H1 (cell line): ENCODE measurements around the gene CDC14B. TPM values are rescaled to one million over a fixed set of nuclear protein-coding genes. Genes with fewer than 3 reads are reported as not detected.

Experiments used
- CTCF ChIA-PET: fragments of 300-600 bp; sonication (Branson Sonifier 250); formaldehyde crosslinking; loops from one replicate; lab custom pipeline; 2021; ENCODE audit not compliant: partially characterized antibody; lab: Charles Lee
- POLR2A ChIA-PET: fragments of 300-600 bp; sonication (Branson Sonifier 250); formaldehyde crosslinking; loops from one replicate; lab custom pipeline; 2021; ENCODE audit warnings: inconsistent platforms; ENCODE audit not compliant: partially characterized antibody; lab: Charles Lee
- DNase-seq, 2 experiments: peaks; one replicate each; pipeline versions ENCODE4 v3.0.0 to v3.0.0-alpha.2; 2010 to 2022; ENCODE audit warnings: low spot score in 2 of 2, low read depth in 1 of 2, mixed read lengths in 1 of 2
- FAIRE-seq: peaks from 2 replicates; lab custom pipeline; 2011; peaks lifted over from hg19 to GRCh38; lab: Jason Lieb, UNC
- H2AFZ ChIP-seq: 2 replicates; pipeline ENCODE4 v1.8.1; 2012; ENCODE audit warnings: low read length, inconsistent platforms
- H2AK5ac ChIP-seq: 2 replicates; pipeline ENCODE4 v1.6.1; 2013; ENCODE audit warnings: low read depth, low read length
- H2BK120ac ChIP-seq: replicated peaks from 2 replicates; pipeline ENCODE3; 2013; ENCODE audit warnings: low read depth, low read length, inconsistent platforms
- H2BK12ac ChIP-seq: 2 replicates; pipeline ENCODE4 v1.6.1; 2013; ENCODE audit warnings: low read depth, low read length
- H2BK15ac ChIP-seq: 2 replicates; pipeline ENCODE4 v1.6.1; 2013; ENCODE audit warnings: low read length
- H2BK20ac ChIP-seq: 2 replicates; pipeline ENCODE4 v1.6.1; 2013; ENCODE audit warnings: low read length
- H2BK5ac ChIP-seq: 2 replicates; pipeline ENCODE4 v1.6.1; 2013; ENCODE audit warnings: low read depth, low read length
- H3K14ac ChIP-seq: 2 replicates; pipeline ENCODE4 v1.6.1; 2013; ENCODE audit warnings: inconsistent platforms; ENCODE audit not compliant: insufficient read length
- H3K18ac ChIP-seq: 2 replicates; pipeline ENCODE4 v1.6.1; 2013; ENCODE audit warnings: low read length; ENCODE audit errors: extremely low read depth
- H3K23ac ChIP-seq: 2 replicates; pipeline ENCODE4 v1.6.1; 2013; ENCODE audit warnings: inconsistent platforms; ENCODE audit not compliant: insufficient read length
- H3K23me2 ChIP-seq: 2 replicates; pipeline ENCODE4 v1.6.1; 2013; ENCODE audit warnings: low read depth, low read length
- H3K27ac ChIP-seq: 2 replicates; pipeline ENCODE4 v1.6.1; 2011; ENCODE audit warnings: low read depth, low read length, inconsistent platforms
- H3K27me3 ChIP-seq, 4 experiments: replicated peaks in 1 of 4; 1 replicate in 1 of 4; 2 replicates in 3 of 4; pipeline versions ENCODE4 v1.6.1 to v1.8.1; 2011 to 2013; ENCODE audit warnings: low read length in 3 of 4, mild to moderate bottlenecking in 3 of 4, inconsistent platforms in 2 of 4, mixed read lengths in 2 of 4, moderate library complexity in 1 of 4; ENCODE audit not compliant: control insufficient read depth in 3 of 4, insufficient read depth in 3 of 4; ENCODE audit errors: extremely low read depth in 1 of 4
- H3K36me3 ChIP-seq, 4 experiments: 2 replicates each; pipeline versions ENCODE4 v1.6.1 to v1.8.1; 2011 to 2013; ENCODE audit warnings: mild to moderate bottlenecking in 4 of 4, low read length in 3 of 4, moderate library complexity in 2 of 4, control low read depth in 1 of 4, inconsistent platforms in 1 of 4; ENCODE audit not compliant: insufficient read depth in 4 of 4, control insufficient read depth in 2 of 4
- H3K4ac ChIP-seq: replicated peaks from 2 replicates; pipeline ENCODE3; 2013; ENCODE audit warnings: low read length, low read depth, mixed read lengths, inconsistent platforms; ENCODE audit not compliant: insufficient read length
- H3K4me1 ChIP-seq, 4 experiments: replicated peaks in 1 of 4; 1 replicate in 1 of 4; 2 replicates in 3 of 4; pipeline versions ENCODE4 v1.6.1 to v1.8.1; 2011 to 2013; ENCODE audit warnings: low read length in 3 of 4, inconsistent platforms in 2 of 4, mixed read lengths in 1 of 4; ENCODE audit not compliant: insufficient read depth in 4 of 4, control insufficient read depth in 3 of 4
- H3K4me2 ChIP-seq, 2 experiments: 2 replicates each; pipeline versions ENCODE4 v1.6.1 to v1.8.1; 2011 to 2013; ENCODE audit warnings: low read depth in 2 of 2, low read length in 2 of 2, control low read depth in 1 of 2, inconsistent platforms in 1 of 2, mild to moderate bottlenecking in 1 of 2; ENCODE audit not compliant: insufficient read depth in 1 of 2
- H3K4me3 ChIP-seq, 4 experiments: fragments of 200-600, 300-600 bp in 1 of 4; sonication (generic), shearing (Covaris generic), sonication (Bioruptor Twin) in 1 of 4; 2 replicates each; pipeline versions ENCODE4 v1.5.1 to v1.8.1; 2011 to 2016; ENCODE audit warnings: low read length in 4 of 4, low read depth in 3 of 4, control low read depth in 2 of 4, inconsistent platforms in 2 of 4, mild to moderate bottlenecking in 2 of 4, mixed read lengths in 1 of 4, moderate library complexity in 1 of 4; ENCODE audit not compliant: insufficient read depth in 2 of 4; ENCODE audit errors: extremely low read depth in 1 of 4
- H3K56ac ChIP-seq: replicated peaks from 2 replicates; pipeline ENCODE3; 2013; ENCODE audit warnings: low read depth, mild to moderate bottlenecking, mixed read lengths, low read length, inconsistent platforms; ENCODE audit not compliant: insufficient read length
- H3K79me1 ChIP-seq: 2 replicates; pipeline ENCODE4 v1.6.1; 2013; ENCODE audit warnings: low read depth, low read length, control low read depth
- H3K79me2 ChIP-seq, 2 experiments: 2 replicates each; pipeline versions ENCODE4 v1.6.1 to v1.8.1; 2012 to 2013; ENCODE audit warnings: low read length in 2 of 2, mild to moderate bottlenecking in 2 of 2, inconsistent platforms in 1 of 2; ENCODE audit not compliant: insufficient read depth in 2 of 2, control insufficient read depth in 1 of 2
- H3K9ac ChIP-seq, 4 experiments: replicated peaks in 1 of 4; 1 replicate in 1 of 4; 2 replicates in 3 of 4; pipeline versions ENCODE4 v1.6.1 to v1.8.1; 2011 to 2013; ENCODE audit warnings: low read depth in 3 of 4, low read length in 3 of 4, control low read depth in 2 of 4, mild to moderate bottlenecking in 2 of 4, moderate library complexity in 2 of 4, inconsistent platforms in 1 of 4; ENCODE audit errors: extremely low read depth in 1 of 4
- H3K9me3 ChIP-seq, 2 experiments: 2 replicates each; pipeline versions ENCODE4 v1.6.1 to v1.8.1; 2012 to 2013; ENCODE audit warnings: mild to moderate bottlenecking in 2 of 2, moderate library complexity in 2 of 2, control low read depth in 1 of 2, inconsistent platforms in 1 of 2, low read depth in 1 of 2, low read length in 1 of 2, mixed read lengths in 1 of 2; ENCODE audit not compliant: insufficient read depth in 2 of 2
- H4K20me1 ChIP-seq, 2 experiments: replicated peaks in 1 of 2; 2 replicates each; pipeline versions ENCODE3 to v1.8.1; 2011 to 2013; ENCODE audit warnings: inconsistent platforms in 2 of 2, low read length in 2 of 2, mild to moderate bottlenecking in 1 of 2; ENCODE audit not compliant: insufficient read depth in 2 of 2, control insufficient read depth in 1 of 2
- H4K5ac ChIP-seq: 2 replicates; pipeline ENCODE4 v1.6.1; 2013; ENCODE audit warnings: low read length, low read depth, mixed read lengths, inconsistent platforms; ENCODE audit not compliant: insufficient read length
- H4K8ac ChIP-seq: 2 replicates; pipeline ENCODE4 v1.8.0; 2013; ENCODE audit warnings: mild to moderate bottlenecking, moderate library complexity, low read length, inconsistent platforms; ENCODE audit not compliant: insufficient read depth; ENCODE audit errors: extremely low read depth
- H4K91ac ChIP-seq: replicated peaks from 2 replicates; pipeline ENCODE3; 2013; ENCODE audit warnings: low read length, mixed read lengths, inconsistent platforms; ENCODE audit not compliant: insufficient read length
- CBX5 ChIP-seq: fragments of 300-800, 300-1000 bp; sonication (generic); IDR thresholded peaks from 2 replicates; pipeline ENCODE4 v1.7.1; 2016; ENCODE audit warnings: antibody characterized with exemption, low read length, low read depth
- GTF2F1 ChIP-seq: IDR thresholded peaks from 2 replicates; pipeline ENCODE4 v1.6.1; 2012; ENCODE audit warnings: low read depth, low read length, improper control_type of control experiment, borderline replicate concordance
- MAFK ChIP-seq: IDR thresholded peaks from 2 replicates; pipeline ENCODE4 v1.6.1; 2012; ENCODE audit warnings: low read depth, mild to moderate bottlenecking, improper control_type of control experiment, low read length
- POLR2A ChIP-seq, 2 experiments: IDR thresholded peaks; 1 replicate in 1 of 2; 2 replicates in 1 of 2; pipeline ENCODE4 v1.6.1; 2011; ENCODE audit warnings: low read depth in 2 of 2, low read length in 2 of 2, mild to moderate bottlenecking in 2 of 2; ENCODE audit errors: control extremely low read depth in 1 of 2
- POU5F1 ChIP-seq: IDR thresholded peaks from 2 replicates; pipeline ENCODE4 v1.6.1; 2011; ENCODE audit warnings: low read depth, mild to moderate bottlenecking, low read length, moderate library complexity
- RFX5 ChIP-seq: IDR thresholded peaks from 2 replicates; pipeline ENCODE4 v1.6.1; 2011; ENCODE audit warnings: low read depth, low read length, improper control_type of control experiment, borderline replicate concordance
- TAF7 ChIP-seq: optimal IDR thresholded peaks from 2 replicates; pipeline ENCODE3; 2011; ENCODE audit warnings: low read depth, mild to moderate bottlenecking, inconsistent platforms, low read length, moderate library complexity, borderline replicate concordance
- YY1 ChIP-seq: IDR thresholded peaks from 2 replicates; pipeline ENCODE4 v1.6.1; 2011; ENCODE audit warnings: low read depth, mild to moderate bottlenecking, low read length
- WGBS, 2 experiments: shearing (Covaris generic) in 1 of 2; methylation state at CpG; one replicate each; pipeline versions ENCODE4 v1.1.6 to v1.1.7; 2013 to 2015; ENCODE audit warnings: low lambda C conversion rate in 2 of 2, mixed read lengths in 2 of 2, inconsistent platforms in 1 of 2, low coverage in 1 of 2, missing lambda C conversion rate in 1 of 2; ENCODE audit not compliant: insufficient replicate concordance in 2 of 2, insufficient coverage in 1 of 2, insufficient read length in 1 of 2; ENCODE audit errors: extremely low coverage in 1 of 2, missing lambda C conversion rate in 1 of 2; 5-methylcytosine and 5-hydroxymethylcytosine counted together
- polyA plus RNA-seq, 7 experiments: library from polyadenylated mRNA; depleted of rRNA in 3 of 7; stranded (reverse) in 5 of 7; unstranded in 2 of 7; fragments of >200 nt in 5 of 7; fragments of 200-250 nt in 2 of 7; gene quantifications; 1 replicate in 5 of 7; 2 replicates in 1 of 7; 4 replicates in 1 of 7; pipeline versions ENCODE4 v1.2.1 to v1.2.3, GENCODE V29; 2011 to 2013; ENCODE audit warnings: missing spikeins in 2 of 7, mixed read lengths in 2 of 7
- total RNA-seq: library from RNA; stranded (reverse); fragmentation: NEBNext Ultra II Directional; extraction: Animal tissue kit (Norgen Biotek cat#: 25700); gene quantifications from 2 replicates; pipeline ENCODE4 v1.2.1, GENCODE V29; 2021
- TF ChIP-seq, protein P1 (sequence below), 3 experiments: IDR thresholded peaks; 1 replicate in 2 of 3; 2 replicates in 1 of 3; pipeline versions ENCODE4 v1.5.1 to v1.6.1; 2011; ENCODE audit warnings: low read length in 3 of 3, mild to moderate bottlenecking in 3 of 3, inconsistent platforms in 2 of 3, low read depth in 1 of 3, moderate library complexity in 1 of 3; ENCODE audit not compliant: insufficient read depth in 1 of 3; ENCODE audit errors: control extremely low read depth in 1 of 3

The CDC14B gene
- total and polyA plus RNA-seq, 2 of the 8 experiments (the other 6 are each of a cell fraction or from before 2014, with no cell fraction given) = 17.2 to 44.6 TPM

DNA sequence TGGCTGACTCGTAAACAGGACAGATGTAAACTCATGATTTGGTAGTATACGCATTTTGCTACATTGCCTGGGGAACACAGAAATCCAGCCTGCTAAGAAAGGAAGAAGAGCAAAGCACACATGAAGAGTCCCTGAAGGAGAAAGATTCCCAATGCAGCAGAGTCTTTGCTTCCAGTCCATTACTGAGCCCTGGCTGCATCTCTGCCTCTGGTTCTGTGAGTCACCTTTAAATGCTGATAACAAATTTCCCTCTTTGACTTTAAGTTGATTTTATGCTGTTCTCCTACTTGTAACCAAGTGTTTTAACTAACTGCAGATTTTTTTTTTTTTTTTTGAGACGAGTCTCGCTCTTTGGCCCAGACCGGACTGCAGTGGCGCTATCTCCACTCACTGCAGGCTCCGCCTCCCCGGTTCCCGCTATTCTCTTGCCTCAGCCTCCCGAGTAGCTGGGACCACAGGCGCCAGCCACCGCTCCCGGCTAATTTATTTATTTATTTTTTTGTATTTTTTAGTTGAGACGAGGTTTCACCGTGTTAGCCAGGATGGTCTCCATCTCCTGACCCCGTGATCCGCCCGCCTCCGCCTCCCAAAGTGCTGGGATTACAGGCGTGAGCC lies 44.0 kb upstream of the CDC14B start:
- Histone ChIP-seq H3K4me1 (no peaks in the 10 kb centered on the region), H3K14ac (no peak overlapping the region), H3K36me3 (no peaks in the 10 kb centered on the region), H3K79me1 (no peaks in the 10 kb centered on the region), H2BK20ac (no peak overlapping the region), H2BK15ac (peak overlapping the region; percentile 36; the same call in 1 of the 2 replicates), H2BK120ac (no peak overlapping the region), H2BK12ac (no peak overlapping the region), H4K20me1 (no peaks in the 10 kb centered on the region), H3K4me3 (no peak overlapping the region), H3K56ac (no peak overlapping the region)
- CTCF ChIA-PET = interaction anchor here (0.6 kb wide), 1 partner anchor 1496 kb away, joined by 3 read pairs; no protein-coding TSS in a partner anchor
- FAIRE-seq = no peak
- 92% methylated on average over 20 of the region's 20 CpGs; no CpG with 5 or more reads in 1 of the 2 experiments for WGBS, 2 experiments
- TF ChIP-seq POLR2A (IDR thresholded peaks at IDR 0.05; ENCODE audit: control extremely low read depth in 1 of 2, low read depth in 2 of 2, low read length in 2 of 2) = no peak
- no peak for TF ChIP-seq MAFK
- no peak for TF ChIP-seq RFX5
- no peak for TF ChIP-seq POU5F1
- TF ChIP-seq YY1 = no peak
- no peak for TF ChIP-seq CBX5
- TF ChIP-seq TAF7 = no peak
- TF ChIP-seq, protein P1, sequence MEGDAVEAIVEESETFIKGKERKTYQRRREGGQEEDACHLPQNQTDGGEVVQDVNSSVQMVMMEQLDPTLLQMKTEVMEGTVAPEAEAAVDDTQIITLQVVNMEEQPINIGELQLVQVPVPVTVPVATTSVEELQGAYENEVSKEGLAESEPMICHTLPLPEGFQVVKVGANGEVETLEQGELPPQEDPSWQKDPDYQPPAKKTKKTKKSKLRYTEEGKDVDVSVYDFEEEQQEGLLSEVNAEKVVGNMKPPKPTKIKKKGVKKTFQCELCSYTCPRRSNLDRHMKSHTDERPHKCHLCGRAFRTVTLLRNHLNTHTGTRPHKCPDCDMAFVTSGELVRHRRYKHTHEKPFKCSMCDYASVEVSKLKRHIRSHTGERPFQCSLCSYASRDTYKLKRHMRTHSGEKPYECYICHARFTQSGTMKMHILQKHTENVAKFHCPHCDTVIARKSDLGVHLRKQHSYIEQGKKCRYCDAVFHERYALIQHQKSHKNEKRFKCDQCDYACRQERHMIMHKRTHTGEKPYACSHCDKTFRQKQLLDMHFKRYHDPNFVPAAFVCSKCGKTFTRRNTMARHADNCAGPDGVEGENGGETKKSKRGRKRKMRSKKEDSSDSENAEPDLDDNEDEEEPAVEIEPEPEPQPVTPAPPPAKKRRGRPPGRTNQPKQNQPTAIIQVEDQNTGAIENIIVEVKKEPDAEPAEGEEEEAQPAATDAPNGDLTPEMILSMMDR (IDR thresholded peaks at IDR 0.05; ENCODE audit: control extremely low read depth in 1 of 3, insufficient read depth in 1 of 3, low read depth in 1 of 3, low read length in 3 of 3) = no peak
- TF ChIP-seq GTF2F1 = no peak
- TF ChIP-seq, all 59 proteins: peak for 0
- H3K4ac ChIP-seq = no peak overlapping the region
- no peak overlapping the region for H2AFZ ChIP-seq
- POLR2A ChIA-PET = no interaction called here
- H3K27ac ChIP-seq = no peak overlapping the region
- H3K23me2 ChIP-seq = no peaks in the 10 kb centered on the region
- H3K4me2 ChIP-seq = no peak overlapping the region
- H3K9me3 ChIP-seq = no peaks in the 10 kb centered on the region
- no peaks in the 10 kb centered on the region for H3K27me3 ChIP-seq
- H3K18ac ChIP-seq = no peak overlapping the region
- no peak overlapping the region for H4K8ac ChIP-seq
- no peak overlapping the region for H4K91ac ChIP-seq
- no peak overlapping the region for H4K5ac ChIP-seq
- DNase-seq = no peak
- no peak overlapping the region for H3K9ac ChIP-seq
- H2AK5ac ChIP-seq = no peak overlapping the region
- no peaks in the 10 kb centered on the region for H3K79me2 ChIP-seq
- no peak overlapping the region for H2BK5ac ChIP-seq
- no peak overlapping the region for H3K23ac ChIP-seq
